A673 (cell line): ENCODE measurements around the gene ANXA10.

Source experiments
- CTCF ChIP-seq: fragments of 300-800, 200-600 bp; sonication (generic); conservative IDR thresholded peaks from 2 replicates; pipeline ENCODE4 v1.5.1; 2017; ENCODE audit warnings: low read depth, mild to moderate bottlenecking, antibody characterized with exemption, low read length, moderate library complexity, mixed read lengths
- EZH2 ChIP-seq: fragments of 200-600 bp; sonication (generic); IDR thresholded peaks from 2 replicates; pipeline ENCODE4 v1.6.1; 2017; ENCODE audit warnings: borderline replicate concordance, low read depth, mild to moderate bottlenecking, mixed read lengths, antibody characterized with exemption, low read length; ENCODE audit not compliant: poor library complexity, severe bottlenecking

DNA sequence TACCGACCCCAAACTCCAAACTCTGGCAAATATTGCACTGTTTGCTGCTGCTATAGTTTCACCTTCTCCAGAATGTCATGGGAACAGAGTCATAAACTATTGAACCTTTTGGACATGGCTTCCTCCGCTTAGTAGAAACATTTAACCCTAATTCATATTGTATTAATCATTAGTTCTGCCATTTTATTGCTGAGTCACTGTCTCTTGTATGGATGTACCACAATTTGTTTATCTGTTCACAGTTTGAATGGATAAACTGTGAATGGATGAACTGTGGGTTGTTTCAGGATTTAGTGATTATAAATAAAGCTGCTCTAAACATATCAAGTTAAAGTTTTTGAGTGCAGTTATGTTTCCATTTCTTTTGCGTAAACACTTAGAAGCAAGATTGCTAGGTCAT lies 10.1 kb downstream of the ANXA10 start:
- TF ChIP-seq CTCF (no peak), EZH2 (no peak)
